IPS-18a (cell line): ENCODE measurements around the gene HCN2.
"Not testable (repeated sequence)": the region's sequence is repeated elsewhere in the genome, so short reads cannot be mapped to it uniquely, and the experiment has no call there.

Experiments
- H3K27ac ChIP-seq: one replicate; pipeline ENCODE4 v1.5.1; 2013; ENCODE audit warnings: low read length
- H3K27me3 ChIP-seq: one replicate; pipeline ENCODE4 v1.6.1; 2013; ENCODE audit warnings: mild to moderate bottlenecking, low read length; ENCODE audit not compliant: control insufficient read depth, insufficient read depth
- H3K36me3 ChIP-seq: one replicate; pipeline ENCODE4 v1.6.1; 2013; ENCODE audit warnings: low read depth, low read length; ENCODE audit not compliant: control insufficient read depth
- H3K4me1 ChIP-seq: one replicate; pipeline ENCODE4 v1.6.1; 2013; ENCODE audit warnings: low read depth, low read length; ENCODE audit not compliant: control insufficient read depth
- H3K4me3 ChIP-seq: one replicate; pipeline ENCODE4 v1.5.1; 2013; ENCODE audit warnings: low read length
- H3K9ac ChIP-seq: one replicate; pipeline ENCODE4 v1.6.1; 2013; ENCODE audit warnings: mild to moderate bottlenecking, low read length, moderate library complexity
- H3K9me3 ChIP-seq: one replicate; pipeline ENCODE4 v1.6.1; 2013; ENCODE audit warnings: low read depth, low read length; ENCODE audit not compliant: control insufficient read depth

The HCN2 gene

GRCh38 chr19:602391-603301 lies 13.0 kb downstream of the HCN2 start:
- Histone ChIP-seq H3K4me3 (no peak overlapping the region), H3K27ac (no peak overlapping the region), H3K4me1 (no peaks in the 10 kb centered on the region), H3K27me3 (no peaks in the 10 kb centered on the region), H3K9me3 (no peaks in the 10 kb centered on the region), H3K9ac (no peak overlapping the region), H3K36me3 (no peaks in the 10 kb centered on the region)

- not testable (repeated sequence) for H3K9me3 ChIP-seq, H3K27me3 ChIP-seq, H3K27ac ChIP-seq, H3K9ac ChIP-seq, H3K36me3 ChIP-seq, H3K4me1 ChIP-seq, H3K4me3 ChIP-seq
Measured at GRCh38 chr19:603302-603639, 13.6 kb downstream of the HCN2 start.

GRCh38 chr19:603779-604178 lies 14.1 kb downstream of the HCN2 start:
- H3K27ac ChIP-seq, H3K36me3 ChIP-seq, H3K4me3 ChIP-seq, H3K9me3 ChIP-seq, H3K9ac ChIP-seq, H3K27me3 ChIP-seq, H3K4me1 ChIP-seq: not testable (repeated sequence)

- Histone ChIP-seq H3K4me1 (no peaks in the 10 kb centered on the region), H3K9me3 (no peaks in the 10 kb centered on the region), H3K36me3 (no peaks in the 10 kb centered on the region), H3K27ac (no peak overlapping the region), H3K4me3 (no peak overlapping the region), H3K9ac (no peak overlapping the region), H3K27me3 (no peaks in the 10 kb centered on the region)
Measured at GRCh38 chr19:604355-604754, 14.7 kb downstream of the HCN2 start.

GRCh38 chr19:605061-605971 lies 15.6 kb downstream of the HCN2 start:
- not testable (repeated sequence) for H3K27me3 ChIP-seq

GRCh38 chr19:607301-608154 lies 17.8 kb downstream of the HCN2 start:
- Histone ChIP-seq H3K4me1 (no peaks in the 10 kb centered on the region), H3K36me3 (no peaks in the 10 kb centered on the region), H3K9me3 (no peaks in the 10 kb centered on the region), H3K27me3 (no peaks in the 10 kb centered on the region), H3K4me3 (no peak overlapping the region), H3K27ac (no peak overlapping the region), H3K9ac (no peak overlapping the region)

More at GRCh38 chr19:605061-605971, 15.6 kb downstream of the HCN2 start:
- not testable (repeated sequence) for H3K9ac ChIP-seq, H3K9me3 ChIP-seq, H3K4me1 ChIP-seq, H3K4me3 ChIP-seq, H3K27ac ChIP-seq, H3K36me3 ChIP-seq

GRCh38 chr19:608155-609003 lies 18.7 kb downstream of the HCN2 start:
- Histone ChIP-seq H3K9ac (no peak overlapping the region), H3K9me3 (no peaks in the 10 kb centered on the region), H3K4me3 (no peak overlapping the region), H3K36me3 (no peaks in the 10 kb centered on the region), H3K27me3 (no peaks in the 10 kb centered on the region), H3K27ac (no peak overlapping the region), H3K4me1 (no peaks in the 10 kb centered on the region)

GRCh38 chr19:609004-609346 lies 19.3 kb downstream of the HCN2 start:
- Histone ChIP-seq H3K27ac (no peak overlapping the region), H3K4me1 (no peaks in the 10 kb centered on the region), H3K4me3 (no peak overlapping the region), H3K36me3 (no peaks in the 10 kb centered on the region), H3K9me3 (no peaks in the 10 kb centered on the region), H3K27me3 (no peaks in the 10 kb centered on the region), H3K9ac (no peak overlapping the region)

GRCh38 chr19:610071-610800 lies 20.6 kb downstream of the HCN2 start:
- no peaks in the 10 kb centered on the region for H3K9me3 ChIP-seq
- no peak overlapping the region for H3K27ac ChIP-seq
- no peak overlapping the region for H3K9ac ChIP-seq
- no peak overlapping the region for H3K4me3 ChIP-seq
- H3K27me3 ChIP-seq = no peaks in the 10 kb centered on the region
- peaks cover 6% of the 10 kb centered on the region for H3K36me3 ChIP-seq
- no peaks in the 10 kb centered on the region for H3K4me1 ChIP-seq

GRCh38 chr19:610801-611480 lies 21.3 kb downstream of the HCN2 start:
- Histone ChIP-seq H3K4me1 (no peaks in the 10 kb centered on the region), H3K4me3 (no peak overlapping the region), H3K9ac (no peak overlapping the region), H3K27ac (no peak overlapping the region), H3K27me3 (no peaks in the 10 kb centered on the region), H3K36me3 (peaks cover 6% of the 10 kb centered on the region), H3K9me3 (no peaks in the 10 kb centered on the region)
